Kidney (tissue), 14 donors: Measurements from ENCODE around the gene SLC25A47. TPM values are rescaled to one million over a fixed set of nuclear protein-coding genes. Genes with fewer than 3 reads are reported as not detected.

Experiments
- DNase-seq, 5 donors: peaks; one replicate each; pipeline ENCODE4 v3.0.0-alpha.2; 2013 to 2020
- FAIRE-seq: peaks from 2 replicates; lab custom pipeline; 2012; peaks lifted over from hg19 to GRCh38; lab: Jason Lieb, UNC
- H3K27ac ChIP-seq, 2 donors: one replicate each; pipeline ENCODE4 v1.7.0; 2013; ENCODE audit warnings: low read depth in 2 of 2, low read length in 2 of 2, inconsistent platforms in 1 of 2
- H3K27me3 ChIP-seq: one replicate; pipeline ENCODE4 v1.7.1; 2013; ENCODE audit warnings: low read length, inconsistent platforms; ENCODE audit not compliant: control insufficient read depth, insufficient read depth
- H3K36me3 ChIP-seq, 3 donors: one replicate each; pipeline versions ENCODE4 v1.7.0 to v1.7.1; 2013; ENCODE audit warnings: low read length in 3 of 3, control low read depth in 1 of 3, inconsistent platforms in 1 of 3; ENCODE audit not compliant: insufficient read depth in 3 of 3, control insufficient read depth in 2 of 3
- H3K4me1 ChIP-seq, 3 donors: one replicate each; pipeline versions ENCODE4 v1.7.0 to v1.7.1; 2013; ENCODE audit warnings: low read length in 3 of 3, inconsistent platforms in 1 of 3, low read depth in 1 of 3; ENCODE audit not compliant: control insufficient read depth in 2 of 3, insufficient read depth in 2 of 3
- H3K4me3 ChIP-seq, 3 donors: one replicate each; pipeline versions ENCODE4 v1.7.0 to v1.8.1; 2013; ENCODE audit warnings: low read length in 3 of 3, control low read depth in 1 of 3, inconsistent platforms in 1 of 3
- H3K9ac ChIP-seq, 3 donors: one replicate each; pipeline versions ENCODE4 v1.7.0 to v1.7.1; 2013; ENCODE audit warnings: low read length in 3 of 3, control low read depth in 1 of 3, inconsistent platforms in 1 of 3
- H3K9me3 ChIP-seq, 3 donors: one replicate each; pipeline versions ENCODE4 v1.7.0 to v1.7.1; 2013; ENCODE audit warnings: low read length in 3 of 3, control low read depth in 1 of 3, inconsistent platforms in 1 of 3; ENCODE audit not compliant: control insufficient read depth in 2 of 3, insufficient read depth in 1 of 3
- CTCF ChIP-seq: IDR thresholded peaks from 3 replicates; pipeline ENCODE4 v1.5.1; 2012; ENCODE audit warnings: mild to moderate bottlenecking, moderate library complexity, borderline replicate concordance; ENCODE audit not compliant: insufficient read depth; ENCODE audit errors: extremely low read depth
- intact Hi-C: fragments of 100-400 bp; cut with DNase I; formaldehyde crosslinking; loops from one replicate; pipeline ENCODE4 v1.11.1; 2022
- polyA plus RNA-seq: library from polyadenylated mRNA; stranded (reverse); fragments of 350-450 nt; fragmentation: Illumina TruSeq; extraction: RNeasy Lipid Tissue Mini Kit (QIAGEN cat#74804); gene quantifications from one replicate; pipeline ENCODE4 v1.2.3, GENCODE V29; 2014; ENCODE audit warnings: low read depth, low replicate concordance; ENCODE audit not compliant: insufficient read depth
- total RNA-seq: library from RNA; stranded (reverse); fragmentation: NEBNext Ultra II Directional; extraction: Animal tissue kit (Norgen Biotek cat#: 25700); gene quantifications from one replicate; pipeline ENCODE4 v1.2.1, GENCODE V29; 2021
- donor health status: control.
- donor health status: control.
- donor health status: control.
- donor health status: control.
- donor health status: control.
- donor health status: DM: yes; HTN: yes; CAD: no.
- donor health status: Normal renal cell carcinoma (clear cell type).

Gene SLC25A47
- total and polyA plus RNA-seq, 2 donors from 2014 or later = 1.0 TPM; not detected in 1

GRCh38 chr14:100305324-100306100 is 17.6 kb upstream of the SLC25A47 start:
- no peak for FAIRE-seq
- intact Hi-C loops = no loop called here
- H3K4me1 ChIP-seq = peaks cover 0 to 20% (median 0%) of the 10 kb centered on the region in 3 donors
- no peak for TF ChIP-seq CTCF
- peak overlapping the region in 2 of 3 donors; percentile 41 to 74 for H3K9ac ChIP-seq
- DNase-seq = peak; percentile 48 to 88 (median 68)
- no peaks in the 10 kb centered on the region for H3K36me3 ChIP-seq
- no peaks in the 10 kb centered on the region for H3K9me3 ChIP-seq
- H3K4me3 ChIP-seq = peak overlapping the region in 2 of 3 donors; percentile 63 to 69
- peak overlapping the region; percentile 76 to 89 for H3K27ac ChIP-seq
- H3K27me3 ChIP-seq = no peaks in the 10 kb centered on the region

DNA sequence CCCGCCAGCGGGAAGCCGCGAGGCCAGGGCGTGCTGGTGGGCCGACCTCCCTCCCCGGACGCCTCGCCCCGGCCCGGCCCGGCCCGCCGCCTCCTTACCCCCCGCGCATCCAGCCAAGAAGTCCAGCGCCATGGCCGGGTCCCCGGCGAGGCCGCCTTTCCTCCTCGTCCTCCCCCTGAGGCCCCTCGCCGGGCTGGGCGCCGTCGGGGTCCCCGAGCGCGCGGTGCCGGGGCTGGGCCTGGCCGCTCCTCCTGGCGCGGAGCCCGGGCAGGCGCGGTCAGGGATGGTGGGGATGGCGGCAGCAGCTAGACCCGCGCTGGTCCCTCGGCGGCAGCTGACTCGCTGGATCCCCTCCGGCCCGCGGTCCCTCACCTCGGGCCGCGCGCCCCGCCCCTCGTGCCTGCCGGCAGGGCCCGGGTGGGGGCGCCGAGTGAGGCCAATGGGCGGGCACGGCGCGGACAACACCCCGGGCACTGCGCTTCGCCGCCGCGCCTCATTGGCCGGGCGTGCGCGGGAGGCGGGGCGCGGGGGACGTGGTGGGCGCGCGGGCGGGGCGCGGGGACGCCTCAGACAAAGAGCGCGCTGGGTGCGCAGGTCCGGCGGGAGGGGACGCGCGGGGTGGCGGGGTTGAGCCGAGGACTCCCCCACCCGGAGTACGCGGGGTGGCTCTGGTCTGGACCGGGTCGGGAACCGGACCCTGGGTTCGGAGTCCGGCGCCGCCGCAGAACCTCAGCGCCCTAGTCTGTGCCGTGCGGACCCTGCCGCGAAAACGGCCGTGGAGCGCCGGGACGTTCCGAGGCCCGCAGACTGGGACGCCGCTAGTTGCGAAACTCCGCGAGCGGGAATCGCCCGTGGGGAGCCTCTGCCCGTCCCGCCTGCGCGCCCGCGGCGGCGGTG is 16.8 kb upstream of the SLC25A47 start, which contains the start of gene SLC25A29:
Gene SLC25A29 (minus strand): TSS at position 344 of the 897 bp plus-strand sequence. CDS start 212 bp downstream, at position 132.
- Histone ChIP-seq H3K4me1 (peaks cover 0 to 20% (median 0%) of the 10 kb centered on the region in 3 donors), H3K27ac (peak within 1 kb of the TSS; percentile 76 to 89), H3K4me3 (peak within 1 kb of the TSS; percentile 61 to 76 (median 69)), H3K36me3 (no peaks in the 10 kb centered on the region), H3K27me3 (no peaks in the 10 kb centered on the region), H3K9me3 (no peaks in the 10 kb centered on the region), H3K9ac (peak within 1 kb of the TSS; percentile 33 to 78 (median 77))
- no peak for FAIRE-seq
- TF ChIP-seq CTCF = no peak
- intact Hi-C loops = no loop called here
- peak; percentile 91 to 97 (median 94) for DNase-seq

DNA sequence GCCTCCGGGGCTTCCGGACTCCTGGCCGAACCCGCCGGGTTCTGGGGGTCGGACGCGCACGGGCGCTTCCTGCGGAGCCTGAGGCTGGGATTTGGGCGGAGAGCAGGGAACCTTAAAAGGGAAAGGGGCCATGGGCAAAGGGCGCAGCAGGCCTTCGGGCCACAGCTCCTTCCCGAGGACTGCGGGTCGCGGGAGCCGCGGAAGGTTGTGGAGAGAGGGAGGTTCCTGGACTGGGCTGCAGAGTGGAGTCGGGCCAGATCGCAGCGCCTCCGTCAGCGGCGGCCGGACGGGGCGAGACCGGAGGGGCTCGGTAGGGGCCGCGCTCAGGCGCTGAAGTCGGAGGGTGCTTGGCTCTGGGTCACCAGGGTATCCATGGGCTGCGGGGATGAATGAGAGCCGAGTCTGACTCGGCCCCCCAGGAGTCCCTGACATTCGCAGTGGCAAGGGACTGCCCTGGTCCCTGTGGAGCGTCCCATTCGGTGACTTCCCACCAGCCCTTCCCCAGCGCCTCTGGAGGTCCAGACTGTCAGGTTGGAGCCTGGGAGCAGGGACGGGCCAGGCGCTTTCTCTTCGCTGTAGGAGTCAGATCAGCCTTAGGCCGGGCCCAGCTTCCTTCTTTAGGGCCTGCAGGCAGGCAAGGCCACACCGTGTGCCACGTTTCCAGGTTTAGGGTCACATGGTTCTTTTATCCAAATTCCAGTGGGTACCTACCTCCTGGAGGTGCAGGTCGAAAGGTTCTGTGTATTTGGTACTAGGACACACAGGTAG is 16.0 kb upstream of the SLC25A47 start:
- H3K4me3 ChIP-seq = peak overlapping the region; percentile 61 to 76 (median 69)
- no peak for TF ChIP-seq CTCF
- H3K4me1 ChIP-seq = peaks cover 0 to 20% (median 0%) of the 10 kb centered on the region in 3 donors
- DNase-seq (peak in 3 of 5 donors; percentile 39 to 60 (median 48)), FAIRE-seq (no peak)
- peak overlapping the region; percentile 71 to 77 for H3K27ac ChIP-seq
- intact Hi-C loops = no loop called here
- H3K36me3 ChIP-seq = no peaks in the 10 kb centered on the region
- no peaks in the 10 kb centered on the region for H3K9me3 ChIP-seq
- H3K27me3 ChIP-seq = no peaks in the 10 kb centered on the region
- peak overlapping the region; percentile 33 to 78 (median 77) for H3K9ac ChIP-seq
